CD4-positive, alpha-beta T cell treated with Interleukin-2 at 100 ng/mL for 4 hours (primary cell): ENCODE data around the gene AMOTL2.

Experiments used
- DNase-seq: peaks from one replicate; pipeline ENCODE4 v3.0.0-alpha.2; 2020; ENCODE audit warnings: low spot score

AMOTL2 gene

GRCh38 chr3:134374105-134374790 lies at the start of gene AMOTL2:
Gene AMOTL2, minus strand, starts transcription at chr3:134374447. Its CDS starts 3,014 bp downstream, at chr3:134371433.
- no peak for DNase-seq

- DNase-seq, result no peak
These were observed 48.9 kb upstream of the AMOTL2 start for GRCh38 chr3:134423153-134423552.

- DNase-seq, result no peak
These were observed 45.7 kb upstream of the AMOTL2 start for GRCh38 chr3:134419960-134420321.

GRCh38 chr3:134419214-134419959 lies 45.1 kb upstream of the AMOTL2 start:
- no peak for DNase-seq

- no peak for DNase-seq
These were observed 34.8 kb upstream of the AMOTL2 start for GRCh38 chr3:134409041-134409440.

GRCh38 chr3:134407239-134407625 lies 33.0 kb upstream of the AMOTL2 start:
- DNase-seq, result no peak

- DNase-seq, result no peak
These were observed 32.3 kb upstream of the AMOTL2 start for GRCh38 chr3:134406331-134407238.

- no peak for DNase-seq
These were observed 30.2 kb upstream of the AMOTL2 start for GRCh38 chr3:134404366-134404885.

- DNase-seq, result no peak
These were observed 23.5 kb upstream of the AMOTL2 start for GRCh38 chr3:134397755-134398154.

- no peak for DNase-seq
These were observed 20.9 kb upstream of the AMOTL2 start for GRCh38 chr3:134395103-134395502.

- DNase-seq, result no peak
These were observed 20.1 kb upstream of the AMOTL2 start for GRCh38 chr3:134394380-134394779.

- DNase-seq, result no peak
These were observed 18.8 kb upstream of the AMOTL2 start for GRCh38 chr3:134393074-134393473.

- no peak for DNase-seq
These were observed 18.2 kb upstream of the AMOTL2 start for GRCh38 chr3:134392336-134392983.

GRCh38 chr3:134389865-134390264 lies 15.6 kb upstream of the AMOTL2 start:
- no peak for DNase-seq

GRCh38 chr3:134388788-134389485 lies 14.7 kb upstream of the AMOTL2 start:
- DNase-seq, result no peak

GRCh38 chr3:134388292-134388691 lies 14.0 kb upstream of the AMOTL2 start:
- no peak for DNase-seq

- DNase-seq, result no peak
These were observed 13.0 kb upstream of the AMOTL2 start for GRCh38 chr3:134387293-134387692.

- no peak for DNase-seq
These were observed 10.7 kb upstream of the AMOTL2 start for GRCh38 chr3:134384963-134385362.

GRCh38 chr3:134381831-134382442 lies 7.7 kb upstream of the AMOTL2 start:
- DNase-seq, result no peak

GRCh38 chr3:134381076-134381475 lies 6.8 kb upstream of the AMOTL2 start:
- DNase-seq, result no peak

- no peak for DNase-seq
These were observed 6.0 kb upstream of the AMOTL2 start for GRCh38 chr3:134380249-134380648.
